NCI-H1092 (cell line): Measurements from ENCODE around the gene MRNIP.

Experiments used
- DNase-seq: peaks from one replicate; lab custom pipeline; 2025; lab: John Stamatoyannopoulos, UW

Gene MRNIP

DNA sequence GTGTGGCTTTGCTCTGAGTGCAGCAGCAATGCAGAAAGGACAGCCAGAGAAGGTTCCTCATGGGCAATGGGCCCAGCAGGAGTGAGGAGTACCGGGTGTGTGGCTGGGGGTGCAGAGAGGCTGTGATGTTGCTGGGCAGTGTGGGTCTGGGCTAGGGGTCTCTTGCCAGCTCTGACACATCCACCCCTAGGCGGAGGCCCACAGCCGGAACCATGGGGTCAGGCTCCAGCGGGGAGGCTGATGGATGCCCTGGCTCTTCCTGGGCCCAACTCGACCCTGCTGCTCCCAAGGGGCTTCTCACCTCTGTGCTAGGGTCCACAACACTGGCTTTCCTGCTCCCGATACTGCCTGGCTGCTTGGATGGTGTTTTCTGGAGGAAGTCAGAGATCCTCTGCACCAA, 29.2 kb upstream of the MRNIP start:
- no peak for DNase-seq

GRCh38 chr5:179887095-179887494, 28.5 kb upstream of the MRNIP start:
- DNase-seq: no peak

DNA sequence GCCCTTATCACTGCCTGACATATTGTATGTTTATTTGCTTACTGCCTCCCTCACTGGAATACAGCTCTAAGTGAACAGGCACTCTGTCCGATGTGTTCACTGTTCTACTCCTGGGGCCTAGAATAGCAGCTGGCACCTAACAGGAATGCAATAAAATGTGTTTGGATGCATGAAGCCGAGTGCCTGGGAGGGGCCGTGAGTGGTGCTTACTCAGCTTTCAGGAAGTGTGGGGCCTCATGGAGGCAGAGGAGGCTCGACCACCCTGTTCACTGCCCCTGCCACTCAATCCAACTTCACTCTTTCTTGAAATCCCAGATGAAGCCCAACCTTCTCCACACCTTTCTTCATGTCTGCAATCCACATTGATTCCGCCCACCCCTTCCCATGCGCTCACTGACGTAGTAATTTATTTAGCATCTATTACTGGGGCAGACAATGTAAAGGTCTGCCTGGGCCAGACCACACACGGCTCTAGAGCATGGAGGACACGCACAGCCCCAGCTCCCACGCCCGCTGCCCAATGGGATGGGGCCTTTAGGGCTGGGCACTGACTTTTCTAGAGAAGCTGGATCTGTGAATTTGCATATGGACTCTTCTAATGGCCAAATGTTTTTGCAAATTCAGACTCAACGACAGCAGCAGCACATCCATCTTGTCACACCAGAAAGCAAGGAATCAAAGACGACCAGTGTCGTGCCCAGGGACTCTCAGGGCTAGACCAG, 27.7 kb upstream of the MRNIP start:
- no peak for DNase-seq

- DNase-seq: no peak
Observed at GRCh38 chr5:179885491-179886090, 27.0 kb upstream of the MRNIP start.

DNA sequence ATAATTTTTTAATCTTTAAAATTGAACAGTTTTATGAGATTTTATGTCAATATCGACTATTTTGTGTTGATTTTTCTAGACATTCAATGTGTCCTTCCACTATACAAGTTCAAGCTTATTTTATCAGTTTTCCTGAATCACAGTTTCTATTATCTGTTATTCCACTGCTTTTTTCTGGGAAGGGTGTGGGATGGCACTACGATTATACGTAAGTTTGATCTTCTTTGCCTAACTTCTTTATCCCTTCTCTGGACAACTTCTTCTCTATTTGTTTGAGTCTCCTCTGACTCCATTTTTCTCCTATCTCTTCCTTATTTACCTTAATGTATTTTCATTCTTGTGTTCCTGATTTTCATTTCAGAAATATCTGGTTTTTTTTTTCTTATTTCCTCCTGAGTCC, 24.5 kb upstream of the MRNIP start:
- no peak for DNase-seq

DNA sequence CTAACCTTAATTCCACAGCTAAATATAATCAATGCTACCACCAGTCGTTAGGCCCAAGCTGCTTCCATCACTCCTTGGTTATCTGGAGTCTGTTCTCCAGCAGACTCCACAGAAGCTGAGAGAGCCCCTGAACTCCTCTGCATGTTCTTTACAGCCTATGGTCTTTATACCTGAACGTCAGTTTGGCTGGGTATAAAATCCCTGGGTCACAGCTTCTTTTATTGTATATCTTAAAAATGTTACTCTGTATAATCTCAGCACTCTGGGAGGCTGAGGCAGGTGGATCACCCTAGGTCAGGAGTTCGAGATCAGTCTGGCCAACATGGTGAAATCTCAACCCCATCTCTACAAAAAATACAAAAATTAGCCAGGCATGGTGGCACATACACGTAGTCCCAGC, 23.7 kb upstream of the MRNIP start:
- DNase-seq: no peak

- no peak for DNase-seq
Observed at GRCh38 chr5:179880848-179881590, 22.4 kb upstream of the MRNIP start.

DNA sequence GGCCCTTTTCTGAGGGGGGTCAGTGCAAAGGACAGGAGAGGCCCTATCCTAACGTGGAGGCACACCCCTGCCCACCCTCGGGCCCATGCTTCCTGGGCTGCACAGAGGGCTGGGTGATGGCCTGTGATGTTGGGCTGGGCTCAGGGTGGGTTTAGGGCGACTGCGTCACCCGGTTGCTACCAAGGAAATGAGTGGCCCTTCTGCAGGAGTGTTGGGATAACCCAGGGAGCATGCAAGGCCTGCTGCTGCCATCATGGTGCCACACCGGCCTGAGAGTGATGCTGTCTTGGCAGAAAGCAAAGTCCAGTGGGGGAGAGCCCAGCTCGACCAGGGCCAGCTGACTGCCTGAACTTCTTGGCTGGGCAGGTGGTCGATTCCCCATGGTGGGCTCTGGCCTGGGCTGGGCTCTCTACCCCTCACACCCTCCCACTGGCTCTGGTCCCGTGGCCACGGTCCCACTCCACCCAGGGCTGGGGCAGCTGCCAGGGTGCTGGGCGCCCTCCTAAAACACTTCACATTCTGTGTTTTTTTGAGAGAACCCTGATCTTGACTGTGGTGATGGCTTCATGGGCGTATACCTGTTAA, 21.5 kb upstream of the MRNIP start:
- DNase-seq: no peak

DNA sequence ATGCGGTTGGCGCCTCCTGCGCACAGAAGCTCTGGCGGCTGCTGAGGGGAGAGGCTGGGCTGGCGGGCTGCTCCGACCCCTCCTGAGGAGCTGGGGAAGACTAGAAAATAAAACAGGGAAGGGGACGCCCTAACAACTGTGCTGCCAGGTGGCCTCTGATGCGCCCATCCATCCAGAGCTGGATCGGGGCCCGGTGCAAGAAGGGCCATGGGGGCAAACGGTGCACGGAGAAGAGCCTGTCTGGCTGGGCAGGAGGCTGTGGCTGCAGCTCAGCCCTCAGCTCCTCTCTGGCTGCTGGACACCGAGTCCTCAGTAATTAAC, 21.0 kb upstream of the MRNIP start:
- DNase-seq: no peak

DNA sequence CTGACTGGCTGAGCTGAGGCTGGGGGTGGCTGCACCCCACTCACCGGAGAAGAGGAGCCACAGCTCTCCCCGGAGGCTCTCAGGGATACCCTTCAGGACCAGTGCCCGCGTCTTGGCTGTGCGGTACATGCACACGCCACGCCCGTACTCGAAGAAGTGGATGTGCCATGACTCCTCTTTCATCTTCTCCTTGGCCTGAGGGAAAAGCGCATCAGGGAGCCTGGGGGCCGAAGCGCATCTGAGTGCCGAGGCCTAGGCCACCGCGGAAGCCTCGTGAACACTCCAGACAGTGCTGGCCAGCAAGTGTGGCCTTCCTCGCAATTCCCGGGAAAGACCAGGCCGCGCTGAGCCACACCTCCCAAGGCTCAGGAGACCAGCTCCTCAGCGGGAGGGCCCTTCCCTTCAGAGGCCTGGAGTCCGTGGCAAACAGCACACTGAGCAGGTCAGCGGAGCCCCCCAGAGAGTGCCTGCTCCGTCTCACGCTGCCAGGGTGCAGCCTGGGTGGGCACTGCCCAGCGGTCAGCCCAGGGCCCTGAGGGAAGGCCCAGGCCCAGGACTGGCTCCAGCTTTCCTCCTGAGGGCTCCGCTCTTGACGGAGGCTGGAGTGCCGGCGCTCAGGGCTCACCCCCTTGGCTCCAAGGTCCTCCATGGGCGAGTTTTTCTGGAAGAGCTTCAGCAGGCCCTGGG, 20.5 kb upstream of the MRNIP start:
- DNase-seq: no peak

GRCh38 chr5:179878222-179879002, 19.8 kb upstream of the MRNIP start:
- DNase-seq: no peak

- DNase-seq: no peak
Observed at GRCh38 chr5:179876610-179876952, 18.0 kb upstream of the MRNIP start.

DNA sequence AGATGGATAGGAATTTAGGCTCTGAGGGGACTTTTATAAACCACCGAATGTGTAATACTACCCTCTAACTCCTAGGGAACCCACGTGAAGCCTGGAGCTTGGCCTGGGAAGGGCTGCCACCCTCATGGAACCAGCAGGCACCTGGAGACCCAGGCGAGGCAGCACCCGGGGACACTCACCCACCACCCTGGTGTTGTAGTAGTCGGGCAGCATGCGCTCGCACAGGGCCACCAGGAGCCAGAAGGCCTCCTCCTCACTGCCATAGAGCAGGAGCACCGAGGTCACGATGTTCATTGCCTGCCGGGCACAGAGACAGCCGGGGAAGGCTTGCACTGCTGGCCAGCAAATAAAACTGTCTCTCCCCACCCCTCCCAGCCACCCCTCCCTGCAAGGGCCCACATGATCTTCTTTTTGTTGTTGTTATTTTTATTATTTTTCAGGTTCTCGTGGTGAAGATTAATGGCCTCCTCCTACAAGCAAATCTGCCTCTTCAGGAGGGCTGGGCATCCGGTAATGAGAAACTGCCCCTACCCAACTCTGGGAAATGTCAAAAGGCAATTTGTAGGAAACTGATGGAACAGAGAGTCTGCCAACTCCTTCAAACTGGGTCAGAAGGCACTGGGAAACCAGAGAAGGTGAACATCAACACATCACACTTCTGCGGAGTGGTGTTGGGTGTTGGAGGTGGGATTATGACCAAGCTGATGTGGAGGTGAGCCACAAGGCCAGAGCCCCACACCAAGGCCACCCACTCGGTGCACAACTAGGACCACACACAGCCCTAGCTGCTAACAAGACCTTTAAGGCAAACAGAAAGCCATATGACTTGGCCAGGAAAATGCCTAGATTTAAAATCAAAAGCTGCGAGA, 17.4 kb upstream of the MRNIP start:
- no peak for DNase-seq

DNA sequence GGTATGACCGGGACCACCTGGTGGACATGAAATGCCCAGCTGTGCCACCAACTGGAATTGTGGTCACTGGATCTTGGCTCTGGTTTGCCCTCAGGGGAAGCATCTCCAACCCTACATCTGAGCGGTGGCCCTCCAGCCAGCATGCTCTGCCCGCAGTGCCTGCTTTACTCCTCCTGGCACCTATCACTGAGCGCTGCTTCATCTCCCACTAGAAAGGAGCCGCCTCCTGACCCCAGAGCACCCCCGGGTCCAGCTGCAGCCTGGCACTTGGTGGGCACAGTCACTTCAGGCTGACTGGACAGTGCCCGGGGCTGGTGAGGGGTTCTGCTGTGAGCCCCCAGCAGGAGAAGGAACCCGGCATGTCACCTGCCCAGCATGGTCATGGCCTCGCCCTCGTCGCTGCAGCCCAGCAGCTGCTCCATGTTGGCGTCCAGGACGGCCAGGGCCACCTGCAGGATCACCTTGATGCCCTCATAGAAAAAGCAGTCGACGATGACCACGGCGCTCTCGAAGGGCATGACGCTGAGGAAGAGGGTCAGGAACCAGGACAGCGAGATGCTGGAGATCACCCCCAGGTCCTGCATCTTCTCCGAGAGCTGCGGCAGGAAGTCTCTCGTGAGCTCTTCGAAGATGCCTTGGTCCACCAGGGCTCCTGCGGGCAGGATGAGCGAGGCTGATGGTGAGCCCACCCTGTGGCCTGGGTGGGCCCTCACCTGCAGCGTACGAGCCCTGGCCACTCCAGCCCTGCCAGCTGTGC, 16.1 kb upstream of the MRNIP start:
- no peak for DNase-seq

DNA sequence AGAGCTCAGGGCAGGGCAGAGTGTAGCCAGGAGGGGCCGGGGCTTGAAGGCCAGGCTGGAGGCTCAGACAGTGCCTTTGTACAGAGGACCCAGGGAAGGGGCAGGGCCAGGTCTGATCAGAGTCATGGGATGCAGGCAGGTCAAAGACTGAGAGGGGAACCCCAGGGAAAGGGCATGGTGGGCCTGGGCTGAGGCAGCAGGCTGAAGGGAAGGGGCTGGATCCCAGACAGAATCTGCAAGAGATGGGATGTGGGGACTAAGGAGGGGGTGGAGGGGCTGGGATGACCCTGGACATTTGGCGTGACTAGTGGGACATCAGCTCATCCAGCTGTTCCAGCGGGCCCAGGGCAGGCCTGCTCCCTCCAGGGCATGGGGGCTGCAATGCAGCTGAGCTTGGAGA, 15.5 kb upstream of the MRNIP start:
- DNase-seq: no peak

DNA sequence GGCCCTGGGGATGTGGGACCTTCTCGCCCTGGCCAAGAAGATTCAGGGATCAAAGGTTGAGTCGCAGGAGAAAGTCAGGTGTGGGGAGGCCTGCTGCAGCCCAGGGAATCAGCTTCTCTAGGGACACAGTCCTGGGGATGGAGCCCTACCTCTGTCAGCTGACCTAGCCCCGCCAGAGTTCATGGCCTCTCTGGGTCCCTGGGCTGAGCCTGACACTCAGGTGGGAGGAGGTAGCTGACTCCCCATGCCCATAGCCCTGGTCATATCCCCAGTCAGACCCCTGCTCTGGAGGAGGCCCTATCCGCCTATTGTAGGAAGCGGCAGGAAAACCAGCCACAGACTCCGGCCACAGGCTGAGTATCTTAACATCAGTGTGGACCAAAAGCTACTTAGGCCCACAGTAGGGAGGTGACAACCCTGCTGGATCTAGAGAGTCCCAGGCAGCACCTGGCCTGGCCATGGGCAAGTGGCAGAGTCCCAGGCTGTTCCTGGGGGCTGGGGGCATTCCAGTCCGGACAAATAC, 15.0 kb upstream of the MRNIP start:
- no peak for DNase-seq

- no peak for DNase-seq
Observed at GRCh38 chr5:179872828-179873575, 14.4 kb upstream of the MRNIP start.

- no peak for DNase-seq
Observed at GRCh38 chr5:179872055-179872827, 13.6 kb upstream of the MRNIP start.
